GM21737 (cell line): ENCODE measurements around the gene ZNF679.
A peak's percentile ranks its signal among the peaks of the same experiment; 100 is the strongest.
"Not testable (repeated sequence)": the region's sequence is repeated elsewhere in the genome, so short reads cannot be mapped to it uniquely, and the experiment has no call there.

ENCODE experiments used
- ATAC-seq: cut with Tn5 transposase; IDR thresholded peaks from one replicate; pipeline ENCODE4 v1.9.1; 2021; ENCODE audit warnings: mild to moderate bottlenecking, moderate library complexity; ENCODE audit not compliant: unreplicated experiment

Gene ZNF679

GRCh38 chr7:64228174-64228573, at the start of gene ZNF679:
ZNF679 (plus strand) TSS chr7:64228474; CDS start chr7:64249118, 20,644 bp downstream.
- not testable (repeated sequence) for ATAC-seq

- no peak for ATAC-seq
Measured at GRCh38 chr7:64180989-64181388, 47.3 kb upstream of the ZNF679 start.

- ATAC-seq = no peak
Measured at GRCh38 chr7:64181586-64181985, 46.7 kb upstream of the ZNF679 start.

- ATAC-seq = no peak
Measured at GRCh38 chr7:64182036-64182790, 46.1 kb upstream of the ZNF679 start.

GRCh38 chr7:64183126-64183742, 45.0 kb upstream of the ZNF679 start:
- no peak for ATAC-seq

GRCh38 chr7:64183827-64184372, 44.4 kb upstream of the ZNF679 start:
- ATAC-seq = no peak

- no peak for ATAC-seq
Measured at GRCh38 chr7:64184376-64184775, 43.9 kb upstream of the ZNF679 start.

GRCh38 chr7:64187408-64187807, 40.9 kb upstream of the ZNF679 start:
- no peak for ATAC-seq

GRCh38 chr7:64192148-64192704, 36.0 kb upstream of the ZNF679 start:
- ATAC-seq = no peak

- no peak for ATAC-seq
Measured at GRCh38 chr7:64192775-64193174, 35.5 kb upstream of the ZNF679 start.

GRCh38 chr7:64206903-64207302, 21.4 kb upstream of the ZNF679 start, which contains the start of gene ZNF735:
ZNF735 (plus strand) TSS chr7:64207203; CDS start chr7:64207203, 0 bp downstream.
- ATAC-seq = no peak

GRCh38 chr7:64219710-64220298, 8.5 kb upstream of the ZNF679 start:
- ATAC-seq = not testable (repeated sequence)

GRCh38 chr7:64223366-64223765, 4.9 kb upstream of the ZNF679 start:
- no peak for ATAC-seq

GRCh38 chr7:64266341-64266919, 38.2 kb downstream of the ZNF679 start:
- no peak for ATAC-seq

- ATAC-seq = no peak
Measured at GRCh38 chr7:64277630-64278029, 49.4 kb downstream of the ZNF679 start.

GRCh38 chr7:64294701-64295420, 66.6 kb downstream of the ZNF679 start:
- no peak for ATAC-seq

- ATAC-seq = not testable (repeated sequence)
Measured at GRCh38 chr7:64297418-64297817, 69.1 kb downstream of the ZNF679 start.

- no peak for ATAC-seq
Measured at GRCh38 chr7:64300641-64301405, 72.5 kb downstream of the ZNF679 start.

GRCh38 chr7:64307254-64308015, 79.2 kb downstream of the ZNF679 start:
- peak; percentile 99 for ATAC-seq
